Left lung (tissue), 10 donors: ENCODE data around the gene TNS3. TPM values are rescaled to one million over a fixed set of nuclear protein-coding genes. Genes with fewer than 3 reads are reported as not detected.

Source experiments
- ATAC-seq: fragments of 200-7000 bp; cut with Tn5 transposase; one replicate; pipeline ENCODE4 v1.9.1; 2020; ENCODE audit warnings: moderate library complexity
- DNase-seq, 4 donors: peaks; one replicate each; pipeline ENCODE4 v3.0.0-alpha.2; 2013 to 2020
- H3K27ac ChIP-seq, 2 donors: fragments of 200-600 bp; sonication (generic) in 1 of 2; one replicate each; pipeline versions ENCODE4 v1.5.0 to v1.8.0; 2020 to 2021
- H3K27me3 ChIP-seq, 2 donors: fragments of 200-600 bp; sonication (generic) in 1 of 2; one replicate each; pipeline versions ENCODE4 v1.5.0 to v1.8.0; 2020 to 2021
- H3K36me3 ChIP-seq, 2 donors: fragments of 200-600 bp; sonication (generic) in 1 of 2; one replicate each; pipeline versions ENCODE4 v1.5.0 to v1.8.0; 2020 to 2021
- H3K4me1 ChIP-seq, 2 donors: fragments of 200-600 bp; one replicate each; pipeline ENCODE4 v1.8.0; 2021
- H3K4me3 ChIP-seq, 2 donors: fragments of 200-600 bp; sonication (generic) in 1 of 2; one replicate each; pipeline versions ENCODE4 v1.5.0 to v1.8.0; 2020 to 2021; ENCODE audit warnings: mild to moderate bottlenecking in 1 of 2
- H3K9me3 ChIP-seq, 2 donors: fragments of 200-600 bp; sonication (generic) in 1 of 2; one replicate each; pipeline versions ENCODE4 v1.5.0 to v1.8.0; 2020 to 2021
- CTCF ChIP-seq, 2 donors: fragments of 200-600 bp; sonication (generic) in 1 of 2; IDR thresholded peaks; one replicate each; pipeline versions ENCODE4 v1.5.0 to v1.8.0; 2021; ENCODE audit warnings: antibody characterized with exemption in 2 of 2
- intact Hi-C, 2 donors: fragments of 100-400 bp; cut with DNase I; formaldehyde crosslinking; loops; one replicate each; pipeline versions ENCODE4 v1.11.2 to v1.14.2; 2022
- polyA plus RNA-seq, 6 donors: library from polyadenylated mRNA; unstranded; fragments of 120-200 nt; gene quantifications; one replicate each; pipeline ENCODE4 v1.2.1, GENCODE V29; 2013; ENCODE audit not compliant: insufficient read length in 6 of 6
- total RNA-seq, 2 donors: library from RNA; stranded (reverse); fragmentation: NEBNext Ultra II Directional; extraction: Animal tissue kit (Norgen Biotek cat#: 25700); gene quantifications; one replicate each; pipeline ENCODE4 v1.2.1, GENCODE V29; 2021
- donor health status: DM: no; HTN: yes; CAD: no.
- donor health status: DM: no; HTN: no; CAD: no.

The TNS3 gene
- total and polyA plus RNA-seq, 8 donors = 86.3 to 151 (median 97.8) TPM

GRCh38 chr7:47342296-47343060 is 239.4 kb downstream of the TNS3 start:
- Histone ChIP-seq H3K4me1 (no peaks in the 10 kb centered on the region), H3K27ac (no peak overlapping the region), H3K36me3 (peaks cover 0 to 67% of the 10 kb centered on the region in 2 donors), H3K27me3 (no peaks in the 10 kb centered on the region), H3K4me3 (no peak overlapping the region), H3K9me3 (no peaks in the 10 kb centered on the region)
- ATAC-seq (peak; percentile 46), DNase-seq (no peak)
- no peak for TF ChIP-seq CTCF (IDR thresholded peaks at IDR 0.05)
- intact Hi-C loops = no loop called here

GRCh38 chr7:47340517-47340916 is 241.4 kb downstream of the TNS3 start:
- DNase-seq (no peak), ATAC-seq (no peak)
- H3K27me3 ChIP-seq = no peaks in the 10 kb centered on the region
- H3K4me3 ChIP-seq = no peak overlapping the region
- no peak for TF ChIP-seq CTCF (IDR thresholded peaks at IDR 0.05)
- H3K4me1 ChIP-seq = peaks cover 0 to 3% of the 10 kb centered on the region in 2 donors
- H3K36me3 ChIP-seq = peaks cover 0 to 61% of the 10 kb centered on the region in 2 donors
- intact Hi-C loops = no loop called here
- no peaks in the 10 kb centered on the region for H3K9me3 ChIP-seq
- no peak overlapping the region for H3K27ac ChIP-seq

GRCh38 chr7:47338026-47338425 is 243.9 kb downstream of the TNS3 start:
- no peaks in the 10 kb centered on the region for H3K27me3 ChIP-seq
- peaks cover 0 to 3% of the 10 kb centered on the region in 2 donors for H3K4me1 ChIP-seq
- intact Hi-C loops = no loop called here
- no peak overlapping the region for H3K27ac ChIP-seq
- no peak for TF ChIP-seq CTCF (IDR thresholded peaks at IDR 0.05)
- no peak overlapping the region for H3K4me3 ChIP-seq
- DNase-seq (no peak), ATAC-seq (no peak)
- H3K9me3 ChIP-seq = no peaks in the 10 kb centered on the region
- peaks cover 0 to 42% of the 10 kb centered on the region in 2 donors for H3K36me3 ChIP-seq

- TF ChIP-seq CTCF (IDR thresholded peaks at IDR 0.05) = no peak
- ATAC-seq (no peak), DNase-seq (no peak)
- no peaks in the 10 kb centered on the region for H3K9me3 ChIP-seq
- H3K4me3 ChIP-seq = no peak overlapping the region
- H3K27ac ChIP-seq = no peak overlapping the region
- peaks cover 0 to 38% of the 10 kb centered on the region in 2 donors for H3K36me3 ChIP-seq
- H3K27me3 ChIP-seq = no peaks in the 10 kb centered on the region
- intact Hi-C loops = no loop called here
- peaks cover 0 to 3% of the 10 kb centered on the region in 2 donors for H3K4me1 ChIP-seq
Measured at GRCh38 chr7:47337531-47337930, 244.4 kb downstream of the TNS3 start.

- ATAC-seq (no peak), DNase-seq (peak in 1 of 4 donors; percentile 75)
- Histone ChIP-seq H3K4me1 (peaks cover 0 to 9% of the 10 kb centered on the region in 2 donors), H3K27me3 (no peaks in the 10 kb centered on the region), H3K9me3 (no peaks in the 10 kb centered on the region), H3K4me3 (no peak overlapping the region), H3K36me3 (peaks cover 0 to 31% of the 10 kb centered on the region in 2 donors), H3K27ac (no peak overlapping the region)
- TF ChIP-seq CTCF (IDR thresholded peaks at IDR 0.05) = no peak
- intact Hi-C loops = no loop called here
Measured at GRCh38 chr7:47336472-47337425, 245.2 kb downstream of the TNS3 start.
